ENCODE measurements around the gene EGFL6.
A peak's percentile ranks its signal among the peaks of the same experiment; 100 is the strongest.

Gene EGFL6

GRCh38 chrX:13579661-13580060, 10.3 kb downstream of the EGFL6 start:
- no peak for FAIRE-seq
- no peak for DNase-seq (ENCODE audit: insufficient read length, low spot score)
- no peak for TF ChIP-seq PAX5 (IDR thresholded peaks at IDR 0.05; ENCODE audit: insufficient read depth, low read length, severe bottlenecking)
- TF ChIP-seq TAF1 (IDR thresholded peaks at IDR 0.05; ENCODE audit: low read depth, low read length) = no peak

- DNase-seq (ENCODE audit: insufficient read length, low spot score) (no peak), FAIRE-seq (no peak)
- no peak for TF ChIP-seq TAF1 (IDR thresholded peaks at IDR 0.05; ENCODE audit: low read depth, low read length)
- no peak for TF ChIP-seq PAX5 (IDR thresholded peaks at IDR 0.05; ENCODE audit: insufficient read depth, low read length, severe bottlenecking)
- TF ChIP-seq POLR2AphosphoS5 (IDR thresholded peaks at IDR 0.05; ENCODE audit: low read depth, low read length) = no peak
- no peak for TF ChIP-seq POU2F2 (IDR thresholded peaks at IDR 0.05; ENCODE audit: low read depth, low read length)
- no peak for TF ChIP-seq POLR2A (IDR thresholded peaks at IDR 0.05; ENCODE audit: low read depth, low read length)
- no peak for TF ChIP-seq SPI1 (IDR thresholded peaks at IDR 0.05; ENCODE audit: low read depth, low read length)
These were observed 12.2 kb downstream of the EGFL6 start for GRCh38 chrX:13581554-13581953.

DNA sequence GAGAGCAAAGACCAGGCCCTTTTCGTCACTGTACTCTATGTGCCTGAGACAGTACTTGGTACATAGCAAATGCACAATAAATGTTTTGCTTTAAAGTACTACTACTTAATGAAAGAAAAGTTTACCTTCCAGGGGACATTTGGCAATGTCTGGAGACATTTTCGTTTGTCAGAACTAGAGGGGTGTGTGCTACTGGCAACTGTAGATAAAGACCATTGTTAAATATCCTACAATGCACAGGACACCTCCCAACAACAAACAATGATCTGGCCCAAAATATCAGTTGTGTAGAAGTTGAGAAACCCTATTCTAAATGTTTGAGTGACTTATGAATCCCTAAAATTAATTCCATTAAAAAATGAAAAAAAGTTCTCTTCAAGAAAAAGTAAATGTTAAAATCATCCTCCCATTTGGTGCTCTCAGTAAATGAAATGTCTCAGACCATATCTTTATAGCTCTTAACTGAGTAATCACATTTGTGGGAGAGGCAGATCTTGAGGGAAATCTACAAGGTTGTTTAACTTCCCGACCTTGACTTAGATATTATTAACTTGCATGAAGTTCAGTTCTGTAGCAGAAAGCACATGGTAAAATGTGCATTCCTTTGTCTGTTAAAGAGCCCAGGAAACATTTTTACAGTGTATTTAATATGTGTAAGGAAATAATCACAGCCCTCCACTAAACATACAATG, 18.5 kb downstream of the EGFL6 start:
- FAIRE-seq = no peak
- TF ChIP-seq POU2F2 (IDR thresholded peaks at IDR 0.05; ENCODE audit: low read depth, low read length) (no peak), POLR2AphosphoS5 (IDR thresholded peaks at IDR 0.05; ENCODE audit: low read depth, low read length) (no peak), PAX5 (IDR thresholded peaks at IDR 0.05; ENCODE audit: insufficient read depth, low read length, severe bottlenecking) (no peak), SPI1 (IDR thresholded peaks at IDR 0.05; ENCODE audit: low read depth, low read length) (no peak)
- no peak for DNase-seq (ENCODE audit: insufficient read length, low spot score)

- DNase-seq (ENCODE audit: insufficient read length, low spot score) (no peak), FAIRE-seq (no peak)
- TF ChIP-seq SPI1 (IDR thresholded peaks at IDR 0.05; ENCODE audit: low read depth, low read length) = no peak
- TF ChIP-seq POLR2A (IDR thresholded peaks at IDR 0.05; ENCODE audit: low read depth, low read length) = no peak
These were observed 20.8 kb downstream of the EGFL6 start for GRCh38 chrX:13590207-13590606.

GRCh38 chrX:13590914-13591313, 21.5 kb downstream of the EGFL6 start:
- no peak for DNase-seq (ENCODE audit: insufficient read length, low spot score)
- no peak for TF ChIP-seq PAX5 (IDR thresholded peaks at IDR 0.05; ENCODE audit: insufficient read depth, low read length, severe bottlenecking)
- no peak for TF ChIP-seq TAF1 (IDR thresholded peaks at IDR 0.05; ENCODE audit: low read depth, low read length)
- TF ChIP-seq POLR2AphosphoS5 (IDR thresholded peaks at IDR 0.05; ENCODE audit: low read depth, low read length) = no peak
- TF ChIP-seq POU2F2 (IDR thresholded peaks at IDR 0.05; ENCODE audit: low read depth, low read length) = no peak
- no peak for TF ChIP-seq SPI1 (IDR thresholded peaks at IDR 0.05; ENCODE audit: low read depth, low read length)
- TF ChIP-seq POLR2A (IDR thresholded peaks at IDR 0.05; ENCODE audit: low read depth, low read length) = no peak
- no peak for FAIRE-seq

- no peak for TF ChIP-seq POLR2A (IDR thresholded peaks at IDR 0.05; ENCODE audit: low read depth, low read length)
- TF ChIP-seq POLR2AphosphoS5 (IDR thresholded peaks at IDR 0.05; ENCODE audit: low read depth, low read length) = no peak
- TF ChIP-seq PAX5 (IDR thresholded peaks at IDR 0.05; ENCODE audit: insufficient read depth, low read length, severe bottlenecking) = no peak
- no peak for TF ChIP-seq SPI1 (IDR thresholded peaks at IDR 0.05; ENCODE audit: low read depth, low read length)
- TF ChIP-seq POU2F2 (IDR thresholded peaks at IDR 0.05; ENCODE audit: low read depth, low read length) = no peak
- no peak for TF ChIP-seq TAF1 (IDR thresholded peaks at IDR 0.05; ENCODE audit: low read depth, low read length)
- DNase-seq (ENCODE audit: insufficient read length, low spot score) = no peak
- FAIRE-seq = no peak
These were observed 28.5 kb downstream of the EGFL6 start for GRCh38 chrX:13597874-13598273.

GRCh38 chrX:13598877-13599276, 29.5 kb downstream of the EGFL6 start:
- FAIRE-seq (no peak), DNase-seq (ENCODE audit: insufficient read length, low spot score) (no peak)
- TF ChIP-seq POLR2A (IDR thresholded peaks at IDR 0.05; ENCODE audit: low read depth, low read length) (no peak), TAF1 (IDR thresholded peaks at IDR 0.05; ENCODE audit: low read depth, low read length) (no peak), PAX5 (IDR thresholded peaks at IDR 0.05; ENCODE audit: insufficient read depth, low read length, severe bottlenecking) (no peak), POLR2AphosphoS5 (IDR thresholded peaks at IDR 0.05; ENCODE audit: low read depth, low read length) (no peak), POU2F2 (IDR thresholded peaks at IDR 0.05; ENCODE audit: low read depth, low read length) (no peak), SPI1 (IDR thresholded peaks at IDR 0.05; ENCODE audit: low read depth, low read length) (no peak)

GRCh38 chrX:13599491-13599890, 30.1 kb downstream of the EGFL6 start:
- DNase-seq (ENCODE audit: insufficient read length, low spot score) = no peak
- TF ChIP-seq POU2F2 (IDR thresholded peaks at IDR 0.05; ENCODE audit: low read depth, low read length) (no peak), SPI1 (IDR thresholded peaks at IDR 0.05; ENCODE audit: low read depth, low read length) (no peak), POLR2AphosphoS5 (IDR thresholded peaks at IDR 0.05; ENCODE audit: low read depth, low read length) (no peak), PAX5 (IDR thresholded peaks at IDR 0.05; ENCODE audit: insufficient read depth, low read length, severe bottlenecking) (no peak)
- no peak for FAIRE-seq

DNA sequence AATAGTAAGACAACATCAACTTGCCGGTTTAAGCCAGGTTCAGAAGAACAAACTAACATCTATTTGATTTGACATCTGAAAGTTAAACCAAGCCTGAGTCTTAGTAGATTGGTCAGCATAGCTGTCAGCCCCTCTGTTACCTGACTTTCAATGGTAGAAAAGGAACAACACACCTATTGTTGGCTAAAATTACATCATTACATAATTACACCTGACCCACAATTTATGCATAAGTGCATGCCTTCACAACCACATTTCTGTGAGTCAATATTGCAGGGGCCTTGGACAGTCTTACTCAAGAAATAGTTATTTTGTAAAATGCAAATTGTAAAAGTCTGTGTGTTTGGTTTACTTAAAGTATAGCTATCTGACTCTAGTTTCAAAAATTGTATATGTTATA, 36.2 kb downstream of the EGFL6 start:
- FAIRE-seq (peak; percentile 13), DNase-seq (ENCODE audit: insufficient read length, low spot score) (no peak)
- TF ChIP-seq PAX5 (IDR thresholded peaks at IDR 0.05; ENCODE audit: insufficient read depth, low read length, severe bottlenecking) = no peak
- TF ChIP-seq SPI1 (IDR thresholded peaks at IDR 0.05; ENCODE audit: low read depth, low read length) = no peak
- no peak for TF ChIP-seq TAF1 (IDR thresholded peaks at IDR 0.05; ENCODE audit: low read depth, low read length)
- TF ChIP-seq POU2F2 (IDR thresholded peaks at IDR 0.05; ENCODE audit: low read depth, low read length) = no peak
- no peak for TF ChIP-seq POLR2A (IDR thresholded peaks at IDR 0.05; ENCODE audit: low read depth, low read length)
- no peak for TF ChIP-seq POLR2AphosphoS5 (IDR thresholded peaks at IDR 0.05; ENCODE audit: low read depth, low read length)

- no peak for DNase-seq (ENCODE audit: insufficient read length, low spot score)
- TF ChIP-seq TAF1 (IDR thresholded peaks at IDR 0.05; ENCODE audit: low read depth, low read length) (no peak), POLR2A (IDR thresholded peaks at IDR 0.05; ENCODE audit: low read depth, low read length) (no peak), PAX5 (IDR thresholded peaks at IDR 0.05; ENCODE audit: insufficient read depth, low read length, severe bottlenecking) (no peak), POLR2AphosphoS5 (IDR thresholded peaks at IDR 0.05; ENCODE audit: low read depth, low read length) (no peak), SPI1 (IDR thresholded peaks at IDR 0.05; ENCODE audit: low read depth, low read length) (no peak), POU2F2 (IDR thresholded peaks at IDR 0.05; ENCODE audit: low read depth, low read length) (no peak)
- FAIRE-seq = no peak
These were observed 38.1 kb downstream of the EGFL6 start for GRCh38 chrX:13607331-13607995.

Data from GM12891 (cell line).